PC-3 (cell line): ENCODE results near the gene SEMA3B.

Source experiments
- EZH2 ChIP-seq: fragments of 300-600 bp; sonication (generic); IDR thresholded peaks from one replicate; pipeline ENCODE4 v1.6.1; 2017; ENCODE audit warnings: antibody characterized with exemption, mild to moderate bottlenecking, low read length; ENCODE audit not compliant: unreplicated experiment
- TF ChIP-seq, protein P1 (sequence below): fragments of 300-600 bp; sonication (generic); conservative IDR thresholded peaks from 2 replicates; pipeline ENCODE4 v1.5.1; 2017; ENCODE audit warnings: antibody characterized with exemption, low read depth, mild to moderate bottlenecking, low read length

GRCh38 chr3:50237754-50238548 is 31.0 kb upstream of the SEMA3B start:
- TF ChIP-seq, protein P1, sequence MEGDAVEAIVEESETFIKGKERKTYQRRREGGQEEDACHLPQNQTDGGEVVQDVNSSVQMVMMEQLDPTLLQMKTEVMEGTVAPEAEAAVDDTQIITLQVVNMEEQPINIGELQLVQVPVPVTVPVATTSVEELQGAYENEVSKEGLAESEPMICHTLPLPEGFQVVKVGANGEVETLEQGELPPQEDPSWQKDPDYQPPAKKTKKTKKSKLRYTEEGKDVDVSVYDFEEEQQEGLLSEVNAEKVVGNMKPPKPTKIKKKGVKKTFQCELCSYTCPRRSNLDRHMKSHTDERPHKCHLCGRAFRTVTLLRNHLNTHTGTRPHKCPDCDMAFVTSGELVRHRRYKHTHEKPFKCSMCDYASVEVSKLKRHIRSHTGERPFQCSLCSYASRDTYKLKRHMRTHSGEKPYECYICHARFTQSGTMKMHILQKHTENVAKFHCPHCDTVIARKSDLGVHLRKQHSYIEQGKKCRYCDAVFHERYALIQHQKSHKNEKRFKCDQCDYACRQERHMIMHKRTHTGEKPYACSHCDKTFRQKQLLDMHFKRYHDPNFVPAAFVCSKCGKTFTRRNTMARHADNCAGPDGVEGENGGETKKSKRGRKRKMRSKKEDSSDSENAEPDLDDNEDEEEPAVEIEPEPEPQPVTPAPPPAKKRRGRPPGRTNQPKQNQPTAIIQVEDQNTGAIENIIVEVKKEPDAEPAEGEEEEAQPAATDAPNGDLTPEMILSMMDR, result no peak
- no peak for TF ChIP-seq EZH2
